ENCODE measurements around the gene MOCS3.

Gene MOCS3

DNA sequence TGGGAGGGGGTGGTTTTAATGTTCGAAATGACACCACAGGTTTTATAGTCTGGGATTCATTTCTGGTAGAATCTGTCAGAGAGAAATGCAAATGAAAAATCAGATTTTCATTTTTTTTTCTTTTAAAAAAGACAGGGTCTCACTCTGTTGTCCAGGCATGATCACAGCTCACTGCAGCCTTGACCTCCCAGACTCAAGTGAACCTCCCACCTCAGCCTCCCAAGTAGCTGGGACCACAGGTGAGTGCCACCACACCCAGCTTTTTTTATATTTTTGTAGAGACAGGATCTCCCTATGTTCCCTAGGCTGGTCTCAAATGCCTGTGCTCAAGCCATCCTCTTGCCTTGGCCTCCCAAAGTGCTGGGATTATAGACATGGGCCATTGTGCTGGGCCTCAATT is 25.0 kb upstream of the MOCS3 start:
- TF ChIP-seq, protein P1, sequence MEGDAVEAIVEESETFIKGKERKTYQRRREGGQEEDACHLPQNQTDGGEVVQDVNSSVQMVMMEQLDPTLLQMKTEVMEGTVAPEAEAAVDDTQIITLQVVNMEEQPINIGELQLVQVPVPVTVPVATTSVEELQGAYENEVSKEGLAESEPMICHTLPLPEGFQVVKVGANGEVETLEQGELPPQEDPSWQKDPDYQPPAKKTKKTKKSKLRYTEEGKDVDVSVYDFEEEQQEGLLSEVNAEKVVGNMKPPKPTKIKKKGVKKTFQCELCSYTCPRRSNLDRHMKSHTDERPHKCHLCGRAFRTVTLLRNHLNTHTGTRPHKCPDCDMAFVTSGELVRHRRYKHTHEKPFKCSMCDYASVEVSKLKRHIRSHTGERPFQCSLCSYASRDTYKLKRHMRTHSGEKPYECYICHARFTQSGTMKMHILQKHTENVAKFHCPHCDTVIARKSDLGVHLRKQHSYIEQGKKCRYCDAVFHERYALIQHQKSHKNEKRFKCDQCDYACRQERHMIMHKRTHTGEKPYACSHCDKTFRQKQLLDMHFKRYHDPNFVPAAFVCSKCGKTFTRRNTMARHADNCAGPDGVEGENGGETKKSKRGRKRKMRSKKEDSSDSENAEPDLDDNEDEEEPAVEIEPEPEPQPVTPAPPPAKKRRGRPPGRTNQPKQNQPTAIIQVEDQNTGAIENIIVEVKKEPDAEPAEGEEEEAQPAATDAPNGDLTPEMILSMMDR (IDR thresholded peaks at IDR 0.05): no peak

DNA sequence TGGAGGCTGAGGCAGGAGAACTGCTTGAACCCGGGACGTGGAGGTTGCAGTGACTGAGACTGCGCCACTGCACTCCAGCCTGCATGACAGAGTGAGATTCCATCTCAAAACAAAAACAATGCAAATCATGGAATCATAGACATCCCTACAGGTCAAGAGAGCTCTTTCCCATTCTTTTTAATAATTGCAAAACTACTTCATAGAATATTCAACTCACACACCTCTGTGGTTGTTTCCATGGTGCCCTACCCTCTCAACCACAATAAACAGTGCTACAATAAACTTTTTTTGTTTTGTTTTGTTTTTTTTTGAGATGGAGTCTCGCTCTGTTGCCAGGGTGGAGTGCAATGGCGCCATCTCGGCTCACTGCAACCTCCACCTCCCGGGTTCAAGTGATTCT is 15.5 kb upstream of the MOCS3 start:
- TF ChIP-seq, protein P1 (IDR thresholded peaks at IDR 0.05): no peak

DNA sequence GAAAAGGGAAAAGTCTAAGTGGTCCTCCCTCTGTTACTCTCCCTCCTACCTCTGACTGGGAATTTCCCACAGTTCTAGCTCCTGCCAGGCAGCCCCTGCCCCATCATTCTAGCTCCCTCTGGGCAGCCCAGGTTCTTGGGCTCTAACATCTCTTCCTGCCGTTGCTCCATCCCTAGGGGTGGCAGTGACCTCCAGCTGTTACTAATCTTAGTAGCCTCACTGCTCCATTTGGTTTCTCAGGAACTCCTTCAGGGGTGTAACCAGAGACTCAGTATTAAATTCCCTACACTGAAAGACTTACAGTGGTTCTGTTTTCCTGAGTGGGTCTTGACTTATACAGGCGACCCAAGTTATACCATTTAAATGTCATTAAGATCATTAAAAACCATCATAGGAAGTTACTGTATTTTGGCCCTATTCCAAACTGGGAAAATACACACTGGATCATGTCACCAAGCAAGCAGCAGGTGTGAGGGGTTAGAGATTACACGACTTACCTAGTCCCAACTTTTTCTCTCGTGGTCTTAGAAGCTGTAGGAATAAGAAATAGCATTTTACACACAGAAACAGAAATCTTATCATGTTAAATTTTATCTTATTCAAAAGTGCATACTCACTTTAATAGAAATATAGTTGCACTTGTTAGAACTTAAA is 10.4 kb upstream of the MOCS3 start:
- TF ChIP-seq, protein P1 (IDR thresholded peaks at IDR 0.05): no peak

DNA sequence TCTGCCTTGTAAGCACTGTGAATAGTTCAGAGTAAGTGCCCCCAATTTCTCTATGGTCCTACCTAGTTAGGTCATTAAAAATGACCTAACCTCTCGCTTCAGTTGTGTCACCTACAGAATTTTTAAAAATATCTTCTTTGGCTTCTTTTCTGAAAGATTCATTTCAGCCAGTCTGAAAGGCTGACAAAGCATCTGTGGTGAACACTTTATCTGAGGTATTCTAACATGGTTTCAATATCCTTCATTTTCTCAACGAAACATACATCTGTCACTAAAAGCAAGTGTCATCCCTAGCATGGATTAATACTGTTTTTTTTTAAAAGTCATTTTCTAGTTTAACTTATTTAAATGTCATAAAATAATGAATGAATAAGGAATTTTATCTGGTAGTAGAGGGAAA is 5.4 kb upstream of the MOCS3 start:
- TF ChIP-seq, protein P1 (IDR thresholded peaks at IDR 0.05): no peak

DNA sequence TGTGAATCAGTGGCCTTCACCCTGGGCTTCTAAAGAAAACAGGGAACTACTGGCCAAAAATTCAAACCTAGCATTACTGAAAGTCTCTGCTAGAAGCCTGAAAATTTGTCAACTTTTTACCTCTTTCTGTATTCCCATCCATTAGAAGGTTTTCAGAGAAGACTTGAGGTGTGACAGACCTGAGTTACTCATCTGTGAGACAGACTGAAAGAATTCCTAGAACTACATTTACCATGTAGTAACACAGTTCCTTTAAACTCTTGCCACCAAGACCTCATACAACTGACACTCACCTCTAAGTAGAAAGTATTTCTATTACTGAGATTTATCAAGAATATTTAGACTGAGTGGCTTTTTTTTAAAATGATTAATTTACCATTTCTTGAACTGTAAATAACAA is 4.8 kb upstream of the MOCS3 start:
- TF ChIP-seq, protein P1 (IDR thresholded peaks at IDR 0.05): no peak

DNA sequence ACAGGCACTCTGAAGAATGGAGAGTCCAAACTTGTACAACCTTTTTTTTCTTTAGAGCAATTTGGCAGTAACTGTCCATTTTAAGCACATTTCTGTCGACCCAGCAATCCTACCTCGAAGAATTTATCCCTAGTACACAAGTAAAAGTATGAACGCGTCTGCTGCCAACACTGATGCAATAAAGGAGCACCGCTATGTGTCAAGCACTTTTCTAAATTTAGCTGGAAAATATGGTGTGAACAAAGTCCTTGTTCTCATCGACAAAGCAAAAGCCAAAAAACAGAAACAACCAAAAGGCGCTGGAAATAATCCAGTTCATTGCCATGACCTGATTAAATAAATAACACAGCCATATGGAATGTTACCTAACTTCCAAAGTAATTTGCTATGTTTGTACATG is 1.3 kb upstream of the MOCS3 start:
- TF ChIP-seq, protein P1 (IDR thresholded peaks at IDR 0.05): no peak

DNA sequence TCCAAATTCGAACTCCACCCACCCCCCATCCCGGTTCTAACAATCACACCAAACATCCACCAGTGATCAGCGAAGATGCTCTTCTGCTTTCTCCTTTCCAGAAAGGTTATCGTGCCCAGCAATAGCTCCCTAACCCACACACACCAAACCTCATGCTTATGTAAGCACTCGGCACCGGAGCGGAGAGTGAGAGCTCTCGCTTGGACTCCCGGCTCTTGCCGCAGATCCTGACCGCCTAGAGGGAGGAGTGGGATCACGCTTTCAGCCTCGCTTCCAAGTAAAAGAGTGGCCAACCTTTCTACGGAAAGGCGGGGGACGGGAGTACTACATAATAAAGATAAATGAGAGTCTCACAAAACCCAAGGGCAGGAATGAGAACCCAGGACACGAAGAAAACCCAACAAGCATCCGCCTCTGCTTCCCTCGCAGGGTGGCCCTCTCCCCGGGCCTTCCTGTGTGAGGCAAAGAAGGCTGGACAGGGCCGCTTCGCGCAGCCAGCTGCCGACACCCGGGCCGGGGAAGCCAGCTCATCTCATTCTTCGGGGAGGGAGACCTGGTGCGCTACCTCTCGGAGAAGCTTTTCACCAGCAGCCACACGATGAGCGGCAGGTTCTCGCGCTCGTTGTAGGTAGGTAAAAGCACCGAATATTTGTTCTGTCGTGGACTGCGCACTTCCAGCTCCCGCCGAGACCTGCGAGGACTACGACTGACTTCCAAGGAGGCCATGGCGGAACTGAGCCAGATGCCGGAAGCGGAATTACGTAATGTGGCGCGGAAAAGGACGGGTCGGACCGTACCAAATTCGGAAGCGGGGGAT is 612 bp upstream of the MOCS3 start, which contains the start of gene DPM1:
DPM1 (minus strand) TSS at position 735 of the 817 bp plus-strand sequence; CDS start at position 726, 9 bp downstream.
- TF ChIP-seq, protein P1 (IDR thresholded peaks at IDR 0.05): no peak

Measured in LNCAP (cell line).